Cardiac muscle cell (in vitro differentiated cells and primary cell): ENCODE results near the gene STK31. TPM values are rescaled to one million over a fixed set of nuclear protein-coding genes. Genes with fewer than 3 reads are reported as not detected.
"Not testable (repeated sequence)": the region's sequence is repeated elsewhere in the genome, so short reads cannot be mapped to it uniquely, and the experiment has no call there.

Experiments
- DNase-seq, 2 donors: peaks; one replicate each; pipeline versions ENCODE4 v3.0.0 to v3.0.0-alpha.2; 2010 to 2017; ENCODE audit warnings: low read depth in 1 of 2, low spot score in 1 of 2
- H3K27ac ChIP-seq: fragments of 200-600 bp; sonication (generic); 2 replicates; pipeline ENCODE4 v1.5.1; 2016
- H3K27me3 ChIP-seq: fragments of 200-600 bp; sonication (generic); 2 replicates; pipeline ENCODE4 v1.6.0; 2016; ENCODE audit warnings: control low read depth
- H3K36me3 ChIP-seq: fragments of 200-600 bp; sonication (generic); 2 replicates; pipeline ENCODE4 v1.5.1; 2016; ENCODE audit warnings: control low read depth
- H3K4me1 ChIP-seq: fragments of 200-600 bp; sonication (generic); 2 replicates; pipeline ENCODE4 v1.8.1; 2017; ENCODE audit warnings: low read depth, mild to moderate bottlenecking, mixed run types
- H3K4me3 ChIP-seq: fragments of 200-600 bp; sonication (generic); 2 replicates; pipeline ENCODE4 v1.5.1; 2016; ENCODE audit warnings: mild to moderate bottlenecking
- H3K9me3 ChIP-seq: fragments of 200-600 bp; sonication (generic); 2 replicates; pipeline ENCODE4 v1.5.1; 2017; ENCODE audit warnings: low read depth, mild to moderate bottlenecking, control low read depth
- CTCF ChIP-seq: IDR thresholded peaks from 2 replicates; pipeline ENCODE4 v1.5.1; 2012; ENCODE audit warnings: low read depth, mild to moderate bottlenecking, low read length
- polyA plus RNA-seq: library from polyadenylated mRNA; unstranded; fragments of >200 nt; fragmentation: Nextera tagmentation; extraction: Ambion mirVana; gene quantifications from 2 replicates; pipeline ENCODE4 v1.2.1, GENCODE V29; 2016
- total RNA-seq: library from RNA; depleted of rRNA; stranded (reverse); fragments of >200 nt; gene quantifications from 2 replicates; pipeline ENCODE4 v1.2.3, GENCODE V29; 2016

Gene STK31
- total and polyA plus RNA-seq, 2 experiments from 2014 or later = 0.06 TPM

GRCh38 chr7:23746629-23747028 is 36.6 kb downstream of the STK31 start:
- no peak for TF ChIP-seq CTCF
- Histone ChIP-seq H3K27ac (no peak overlapping the region), H3K9me3 (no peaks in the 10 kb centered on the region), H3K27me3 (no peaks in the 10 kb centered on the region), H3K36me3 (no peaks in the 10 kb centered on the region), H3K4me3 (no peak overlapping the region), H3K4me1 (no peaks in the 10 kb centered on the region)
- DNase-seq = no peak

DNA sequence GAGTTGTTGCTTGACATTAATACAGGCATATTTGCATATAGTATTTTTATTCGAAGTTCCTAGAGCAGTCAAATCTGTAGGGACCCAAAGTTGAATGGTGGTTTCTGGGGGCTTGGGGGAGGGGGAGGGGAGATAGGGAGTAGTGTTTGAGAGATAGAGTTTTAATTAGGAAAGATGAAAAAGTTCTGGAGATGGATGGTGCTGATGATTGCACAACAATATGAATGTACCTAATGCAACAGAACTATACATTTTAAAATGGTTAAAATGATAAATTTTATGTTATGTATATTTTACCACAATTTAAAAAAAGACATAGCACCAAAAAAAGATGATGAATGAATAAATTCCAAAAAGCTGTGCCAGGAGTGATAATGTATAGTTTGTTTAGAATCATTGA is 41.8 kb downstream of the STK31 start:
- Histone ChIP-seq H3K4me3 (no peak overlapping the region), H3K36me3 (no peaks in the 10 kb centered on the region), H3K27me3 (no peaks in the 10 kb centered on the region), H3K9me3 (no peaks in the 10 kb centered on the region), H3K4me1 (no peaks in the 10 kb centered on the region), H3K27ac (no peak overlapping the region)
- no peak for TF ChIP-seq CTCF
- DNase-seq = no peak

DNA sequence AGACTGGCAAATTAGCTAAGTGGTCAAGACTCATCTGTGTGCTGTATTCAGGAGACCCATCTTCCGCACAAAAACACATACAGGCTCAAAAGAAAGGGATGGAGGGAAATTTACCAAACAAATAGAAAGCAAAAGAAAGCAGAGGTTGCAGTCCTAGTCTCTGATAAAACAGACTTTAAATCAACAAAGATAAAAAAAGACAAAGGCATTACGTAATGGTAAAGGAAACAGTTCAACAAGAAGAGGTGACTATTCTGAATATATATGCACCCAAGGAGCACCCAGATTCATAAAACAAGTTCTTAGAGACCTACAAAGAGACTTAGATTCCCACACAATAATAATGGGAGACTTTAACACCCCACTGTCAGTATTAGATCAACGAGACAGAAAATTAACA is 48.8 kb downstream of the STK31 start:
- not testable (repeated sequence) for H3K4me3 ChIP-seq, H3K9me3 ChIP-seq, H3K27ac ChIP-seq

GRCh38 chr7:23759671-23760391 is 49.8 kb downstream of the STK31 start:
- Histone ChIP-seq H3K27ac (no peak overlapping the region), H3K36me3 (no peaks in the 10 kb centered on the region), H3K9me3 (no peaks in the 10 kb centered on the region), H3K27me3 (no peaks in the 10 kb centered on the region), H3K4me3 (no peak overlapping the region), H3K4me1 (no peaks in the 10 kb centered on the region)
- no peak for TF ChIP-seq CTCF
- DNase-seq = peak in 1 of 2 donors; percentile 20

More for the DNA sequence above, 48.8 kb downstream of the STK31 start:
- DNase-seq, H3K36me3 ChIP-seq, H3K4me1 ChIP-seq, H3K27me3 ChIP-seq: not testable (repeated sequence)

DNA sequence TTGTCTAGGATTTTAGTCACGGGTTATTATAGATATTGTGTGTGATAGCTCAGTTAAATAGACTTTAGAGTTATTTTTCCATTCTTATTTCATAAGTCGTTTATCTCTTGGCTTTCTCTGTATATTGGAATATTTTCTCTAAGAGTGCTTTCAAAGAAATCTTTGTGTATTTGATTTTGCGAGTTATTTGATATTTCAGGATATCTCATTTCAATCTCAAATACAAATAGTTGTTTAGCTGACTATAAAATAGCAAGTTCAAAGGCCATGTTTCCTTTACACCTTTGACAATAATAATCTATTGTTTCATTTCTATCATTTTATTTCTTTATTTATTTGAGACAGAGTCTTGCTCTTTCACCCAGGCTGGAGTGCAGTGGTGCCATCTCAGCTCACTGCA is 55.9 kb downstream of the STK31 start:
- H3K4me1 ChIP-seq = no peaks in the 10 kb centered on the region
- H3K9me3 ChIP-seq = no peaks in the 10 kb centered on the region
- H3K36me3 ChIP-seq = no peaks in the 10 kb centered on the region
- no peak for TF ChIP-seq CTCF
- DNase-seq = no peak
- H3K4me3 ChIP-seq = no peak overlapping the region
- H3K27me3 ChIP-seq = no peaks in the 10 kb centered on the region
- H3K27ac ChIP-seq = no peak overlapping the region

DNA sequence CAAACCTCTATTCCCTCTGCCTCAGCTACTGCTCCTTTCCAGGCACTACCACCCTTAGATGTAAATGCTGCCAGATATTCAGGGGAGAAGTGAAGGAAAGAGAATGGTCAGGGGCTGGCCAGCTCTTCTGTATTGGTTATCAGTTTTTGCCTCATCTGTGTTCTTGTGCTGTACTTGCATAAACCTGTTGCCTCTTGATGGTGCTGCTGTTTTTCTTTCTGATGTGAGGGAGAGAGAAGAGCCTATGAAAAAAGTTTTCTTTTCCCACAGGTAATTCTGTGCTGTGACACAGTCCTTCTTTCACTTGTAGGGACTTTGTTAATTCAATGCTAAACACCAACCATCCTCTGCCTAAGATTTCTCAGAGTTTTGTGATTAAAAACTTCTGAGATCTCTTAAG is 57.5 kb downstream of the STK31 start:
- no peak overlapping the region for H3K4me3 ChIP-seq
- no peaks in the 10 kb centered on the region for H3K9me3 ChIP-seq
- H3K27ac ChIP-seq = no peak overlapping the region
- H3K27me3 ChIP-seq = no peaks in the 10 kb centered on the region
- DNase-seq = peak in 1 of 2 donors; percentile 0
- no peaks in the 10 kb centered on the region for H3K36me3 ChIP-seq
- no peak for TF ChIP-seq CTCF
- no peaks in the 10 kb centered on the region for H3K4me1 ChIP-seq
